H1 (cell line): ENCODE results near the gene KRTAP5-8. TPM values are rescaled to one million over a fixed set of nuclear protein-coding genes. Genes with fewer than 3 reads are reported as not detected.

ENCODE experiments used
- ATF2 ChIP-seq: IDR thresholded peaks from 2 replicates; pipeline ENCODE4 v1.6.1; 2012; ENCODE audit warnings: low read length, inconsistent platforms
- BACH1 ChIP-seq: IDR thresholded peaks from 2 replicates; pipeline ENCODE4 v1.6.1; 2012; ENCODE audit warnings: low read length, improper control_type of control experiment
- BRCA1 ChIP-seq: IDR thresholded peaks from 2 replicates; pipeline ENCODE4 v1.6.1; 2012; ENCODE audit warnings: low read depth, low read length, improper control_type of control experiment
- CHD1 ChIP-seq: IDR thresholded peaks from 2 replicates; pipeline ENCODE4 v1.6.1; 2012; ENCODE audit warnings: low read depth, low read length, improper control_type of control experiment
- CHD2 ChIP-seq: IDR thresholded peaks from 2 replicates; pipeline ENCODE4 v1.6.1; 2012; ENCODE audit warnings: low read length, improper control_type of control experiment
- CTCF ChIP-seq, 3 experiments: IDR thresholded peaks; 1 replicate in 2 of 3; 2 replicates in 1 of 3; pipeline versions ENCODE4 v1.5.1 to v1.6.1; 2011; ENCODE audit warnings: low read length in 3 of 3, mild to moderate bottlenecking in 3 of 3, inconsistent platforms in 2 of 3, low read depth in 1 of 3, moderate library complexity in 1 of 3; ENCODE audit not compliant: insufficient read depth in 1 of 3; ENCODE audit errors: control extremely low read depth in 1 of 3
- HDAC2 ChIP-seq, 2 experiments: fragments of 300-600 bp in 1 of 2; sonication (generic) in 1 of 2; IDR thresholded peaks; 2 replicates each; pipeline ENCODE4 v1.6.1; 2011 to 2012; ENCODE audit warnings: low read depth in 2 of 2, low read length in 2 of 2, mild to moderate bottlenecking in 2 of 2, moderate library complexity in 2 of 2, borderline replicate concordance in 1 of 2, inconsistent platforms in 1 of 2
- NRF1 ChIP-seq: IDR thresholded peaks from 2 replicates; pipeline ENCODE4 v1.6.1; 2011; ENCODE audit warnings: mild to moderate bottlenecking, low read depth, low read length, improper control_type of control experiment
- SIN3A ChIP-seq, 2 experiments: IDR thresholded peaks in 1 of 2; conservative IDR thresholded peaks in 1 of 2; 2 replicates each; pipeline ENCODE4 v1.6.1; 2011 to 2012; ENCODE audit warnings: low read length in 2 of 2, improper control_type of control experiment in 1 of 2, low read depth in 1 of 2, mild to moderate bottlenecking in 1 of 2
- YY1 ChIP-seq: IDR thresholded peaks from 2 replicates; pipeline ENCODE4 v1.6.1; 2011; ENCODE audit warnings: low read depth, mild to moderate bottlenecking, low read length
- polyA plus RNA-seq, 7 experiments: library from polyadenylated mRNA; depleted of rRNA in 3 of 7; stranded (reverse) in 5 of 7; unstranded in 2 of 7; fragments of >200 nt in 5 of 7; fragments of 200-250 nt in 2 of 7; gene quantifications; 1 replicate in 5 of 7; 2 replicates in 1 of 7; 4 replicates in 1 of 7; pipeline versions ENCODE4 v1.2.1 to v1.2.3, GENCODE V29; 2011 to 2013; ENCODE audit warnings: missing spikeins in 2 of 7, mixed read lengths in 2 of 7
- total RNA-seq: library from RNA; stranded (reverse); fragmentation: NEBNext Ultra II Directional; extraction: Animal tissue kit (Norgen Biotek cat#: 25700); gene quantifications from 2 replicates; pipeline ENCODE4 v1.2.1, GENCODE V29; 2021

KRTAP5-8 gene
- total and polyA plus RNA-seq, 2 of the 8 experiments (the other 6 are each of a cell fraction or from before 2014, with no cell fraction given) = not detected

- TF ChIP-seq CTCF (IDR thresholded peaks at IDR 0.05; ENCODE audit: control extremely low read depth in 1 of 3, insufficient read depth in 1 of 3, low read depth in 1 of 3, low read length in 3 of 3) (no peak), YY1 (no peak), CHD1 (no peak), CHD2 (no peak), BACH1 (no peak), ATF2 (no peak), BRCA1 (no peak), NRF1 (no peak), HDAC2 (IDR thresholded peaks at IDR 0.05; ENCODE audit: borderline replicate concordance in 1 of 2, low read depth in 2 of 2, low read length in 2 of 2) (no peak), SIN3A (conservative IDR thresholded peaks at IDR 0.05 in 1 of 2, IDR thresholded peaks at IDR 0.05 in 1 of 2; ENCODE audit: low read depth in 1 of 2, low read length in 2 of 2) (no peak)
These were observed 31.0 kb downstream of the KRTAP5-8 start (continued) for GRCh38 chr11:71568704-71569349.
